Measurements from ENCODE around the gene PRKG1. TPM values are rescaled to one million over a fixed set of nuclear protein-coding genes. Genes with fewer than 3 reads are reported as not detected.

The PRKG1 gene
- total and polyA plus RNA-seq, 2 experiments from 2014 or later: 10.7 to 21.8 TPM

GRCh38 chr10:51983481-51983880 lies 909.2 kb downstream of the PRKG1 start:
- no peak for DNase-seq
- no peak overlapping the region for H3K27ac ChIP-seq
- no peaks in the 10 kb centered on the region for H4K20me1 ChIP-seq (ENCODE audit: insufficient read depth)
- no peak overlapping the region for H2AFZ ChIP-seq
- H3K9me3 ChIP-seq (ENCODE audit: low read depth): no peaks in the 10 kb centered on the region
- H3K27me3 ChIP-seq (replicated peaks; ENCODE audit: insufficient read depth): no peaks in the 10 kb centered on the region
- H3K9me2 ChIP-seq (ENCODE audit: insufficient read depth): no peaks in the 10 kb centered on the region
- H3K36me3 ChIP-seq (ENCODE audit: low read depth): no peaks in the 10 kb centered on the region
- 95 to 100% methylated on average over 2 of the region's 2 CpGs for WGBS, 2 experiments (ENCODE audit: low coverage in 1 of 2, low lambda C conversion rate in 2 of 2, missing lambda C conversion rate in 2 of 2)
- no peak overlapping the region for H3K4me3 ChIP-seq
- no peak overlapping the region for H3K9ac ChIP-seq
- no peaks in the 10 kb centered on the region for H3F3A ChIP-seq (ENCODE audit: insufficient read depth)
- in situ Hi-C loops (cut with MboI): no loop called here
- H3K79me2 ChIP-seq (ENCODE audit: insufficient read depth): no peaks in the 10 kb centered on the region
- no peak overlapping the region for H3K4me2 ChIP-seq (ENCODE audit: unreplicated experiment)
- TF ChIP-seq EZH2phosphoT487 (IDR thresholded peaks at IDR 0.05; ENCODE audit: insufficient read depth, low read depth) (no peak), EZH2 (IDR thresholded peaks at IDR 0.05; ENCODE audit: insufficient read depth, poor library complexity, severe bottlenecking) (no peak)
- no peaks in the 10 kb centered on the region for H3K4me1 ChIP-seq (ENCODE audit: insufficient read depth)

- Histone ChIP-seq H3K27me3 (replicated peaks; ENCODE audit: insufficient read depth) (no peaks in the 10 kb centered on the region), H2AFZ (no peak overlapping the region), H3K9ac (no peak overlapping the region), H3K4me2 (ENCODE audit: unreplicated experiment) (no peak overlapping the region), H3K4me1 (ENCODE audit: insufficient read depth) (no peaks in the 10 kb centered on the region), H3K79me2 (ENCODE audit: insufficient read depth) (no peaks in the 10 kb centered on the region), H3K27ac (no peak overlapping the region), H3K4me3 (no peak overlapping the region), H3F3A (ENCODE audit: insufficient read depth) (no peaks in the 10 kb centered on the region), H3K9me2 (ENCODE audit: insufficient read depth) (no peaks in the 10 kb centered on the region), H3K9me3 (ENCODE audit: low read depth) (no peaks in the 10 kb centered on the region), H3K36me3 (ENCODE audit: low read depth) (no peaks in the 10 kb centered on the region), H4K20me1 (ENCODE audit: insufficient read depth) (no peaks in the 10 kb centered on the region)
- DNase-seq: no peak
- in situ Hi-C loops (cut with MboI): no loop called here
- no peak for TF ChIP-seq EZH2phosphoT487 (IDR thresholded peaks at IDR 0.05; ENCODE audit: insufficient read depth, low read depth)
- TF ChIP-seq EZH2 (IDR thresholded peaks at IDR 0.05; ENCODE audit: insufficient read depth, poor library complexity, severe bottlenecking): no peak
Measured at GRCh38 chr10:51985336-51985735, 911.0 kb downstream of the PRKG1 start.

- in situ Hi-C loops (cut with MboI): no loop called here
- no peak overlapping the region for H3K4me2 ChIP-seq (ENCODE audit: unreplicated experiment)
- 84 to 85% methylated on average over 2 of the region's 2 CpGs for WGBS, 2 experiments (ENCODE audit: low coverage in 1 of 2, low lambda C conversion rate in 2 of 2, missing lambda C conversion rate in 2 of 2)
- no peaks in the 10 kb centered on the region for H3F3A ChIP-seq (ENCODE audit: insufficient read depth)
- no peaks in the 10 kb centered on the region for H3K79me2 ChIP-seq (ENCODE audit: insufficient read depth)
- H4K20me1 ChIP-seq (ENCODE audit: insufficient read depth): no peaks in the 10 kb centered on the region
- H3K9ac ChIP-seq: no peak overlapping the region
- H3K9me2 ChIP-seq (ENCODE audit: insufficient read depth): no peaks in the 10 kb centered on the region
- no peak for DNase-seq
- H3K27ac ChIP-seq: no peak overlapping the region
- no peaks in the 10 kb centered on the region for H3K27me3 ChIP-seq (replicated peaks; ENCODE audit: insufficient read depth)
- TF ChIP-seq EZH2 (IDR thresholded peaks at IDR 0.05; ENCODE audit: insufficient read depth, poor library complexity, severe bottlenecking) (no peak), EZH2phosphoT487 (IDR thresholded peaks at IDR 0.05; ENCODE audit: insufficient read depth, low read depth) (no peak)
- H3K9me3 ChIP-seq (ENCODE audit: low read depth): no peaks in the 10 kb centered on the region
- no peaks in the 10 kb centered on the region for H3K36me3 ChIP-seq (ENCODE audit: low read depth)
- no peak overlapping the region for H3K4me3 ChIP-seq
- H2AFZ ChIP-seq: no peak overlapping the region
- H3K4me1 ChIP-seq (ENCODE audit: insufficient read depth): no peaks in the 10 kb centered on the region
Measured at GRCh38 chr10:51986516-51986915, 912.2 kb downstream of the PRKG1 start.

GRCh38 chr10:51993475-51993874 lies 919.2 kb downstream of the PRKG1 start:
- TF ChIP-seq EZH2phosphoT487 (IDR thresholded peaks at IDR 0.05; ENCODE audit: insufficient read depth, low read depth) (no peak), EZH2 (IDR thresholded peaks at IDR 0.05; ENCODE audit: insufficient read depth, poor library complexity, severe bottlenecking) (no peak)
- DNase-seq: no peak
- Histone ChIP-seq H3K9ac (no peak overlapping the region), H3K9me2 (ENCODE audit: insufficient read depth) (no peaks in the 10 kb centered on the region), H3K9me3 (ENCODE audit: low read depth) (no peaks in the 10 kb centered on the region), H3K4me2 (ENCODE audit: unreplicated experiment) (no peak overlapping the region), H3F3A (ENCODE audit: insufficient read depth) (no peaks in the 10 kb centered on the region), H4K20me1 (ENCODE audit: insufficient read depth) (no peaks in the 10 kb centered on the region), H3K4me3 (no peak overlapping the region), H3K27ac (no peak overlapping the region), H2AFZ (no peak overlapping the region), H3K4me1 (ENCODE audit: insufficient read depth) (no peaks in the 10 kb centered on the region), H3K36me3 (ENCODE audit: low read depth) (no peaks in the 10 kb centered on the region), H3K79me2 (ENCODE audit: insufficient read depth) (no peaks in the 10 kb centered on the region), H3K27me3 (replicated peaks; ENCODE audit: insufficient read depth) (no peaks in the 10 kb centered on the region)
- WGBS, 2 experiments (ENCODE audit: low coverage in 1 of 2, low lambda C conversion rate in 2 of 2, missing lambda C conversion rate in 2 of 2): 86 to 89% methylated on average over 1 of the region's 1 CpG
- in situ Hi-C loops (cut with MboI): no loop called here

DNA sequence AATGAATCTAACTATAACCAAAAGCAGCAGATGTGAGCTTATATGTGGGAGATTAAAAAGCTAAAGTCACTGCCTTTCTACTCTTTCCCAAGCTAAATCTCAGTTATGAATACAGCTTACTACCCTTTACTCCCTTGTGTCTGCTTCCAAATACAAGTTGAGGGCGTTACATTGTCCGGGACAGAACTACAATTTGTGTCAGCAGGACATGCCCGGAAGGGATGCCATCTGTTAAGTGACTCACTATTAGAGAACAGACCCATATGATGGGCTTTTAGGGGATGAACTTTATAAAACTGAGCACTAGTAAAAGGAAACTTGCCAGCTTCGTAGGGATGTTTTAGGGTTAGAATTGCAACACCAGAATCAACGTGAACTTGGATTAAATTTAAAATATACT lies 924.8 kb downstream of the PRKG1 start:
- no peaks in the 10 kb centered on the region for H3K79me2 ChIP-seq (ENCODE audit: insufficient read depth)
- WGBS, 2 experiments (ENCODE audit: low coverage in 1 of 2, low lambda C conversion rate in 2 of 2, missing lambda C conversion rate in 2 of 2): 7 to 17% methylated on average over 5 of the region's 5 CpGs
- DNase-seq: peak; percentile 45

More for the DNA sequence above, 924.8 kb downstream of the PRKG1 start:
- TF ChIP-seq EZH2phosphoT487 (IDR thresholded peaks at IDR 0.05; ENCODE audit: insufficient read depth, low read depth) (no peak), EZH2 (IDR thresholded peaks at IDR 0.05; ENCODE audit: insufficient read depth, poor library complexity, severe bottlenecking) (no peak)
- Histone ChIP-seq H3K4me3 (peak overlapping the region; percentile 18; the same call in 1 of the 2 replicates), H4K20me1 (ENCODE audit: insufficient read depth) (no peaks in the 10 kb centered on the region), H3K9me3 (ENCODE audit: low read depth) (no peaks in the 10 kb centered on the region), H3K36me3 (ENCODE audit: low read depth) (no peaks in the 10 kb centered on the region), H3K9me2 (ENCODE audit: insufficient read depth) (no peaks in the 10 kb centered on the region), H3K27me3 (replicated peaks; ENCODE audit: insufficient read depth) (no peaks in the 10 kb centered on the region), H3K4me2 (ENCODE audit: unreplicated experiment) (peak overlapping the region; percentile 31), H3K27ac (no peak overlapping the region), H3K9ac (no peak overlapping the region), H2AFZ (peak overlapping the region; percentile 56), H3K4me1 (ENCODE audit: insufficient read depth) (peaks cover 7% of the 10 kb centered on the region; the same call in 1 of the 2 replicates), H3F3A (ENCODE audit: insufficient read depth) (no peaks in the 10 kb centered on the region)
- in situ Hi-C loops (cut with MboI): no loop called here

Measured in GM23248 (cell line).